ENCODE results near the gene UTRN.

GRCh38 chr6:144319211-144319610 is 34.1 kb downstream of the UTRN start:
- TF ChIP-seq CTCF (IDR thresholded peaks at IDR 0.05) (no peak), ZFX (IDR thresholded peaks at IDR 0.05; ENCODE audit: borderline replicate concordance) (no peak)
